GM18520 (cell line): ENCODE results near the gene MATCAP1.

Experiments
- ATAC-seq: cut with Tn5 transposase; IDR thresholded peaks from one replicate; pipeline ENCODE4 v1.9.1; 2021; ENCODE audit not compliant: unreplicated experiment

The MATCAP1 gene

GRCh38 chr16:67144943-67145342, 38.8 kb downstream of the MATCAP1 start:
- no peak for ATAC-seq

DNA sequence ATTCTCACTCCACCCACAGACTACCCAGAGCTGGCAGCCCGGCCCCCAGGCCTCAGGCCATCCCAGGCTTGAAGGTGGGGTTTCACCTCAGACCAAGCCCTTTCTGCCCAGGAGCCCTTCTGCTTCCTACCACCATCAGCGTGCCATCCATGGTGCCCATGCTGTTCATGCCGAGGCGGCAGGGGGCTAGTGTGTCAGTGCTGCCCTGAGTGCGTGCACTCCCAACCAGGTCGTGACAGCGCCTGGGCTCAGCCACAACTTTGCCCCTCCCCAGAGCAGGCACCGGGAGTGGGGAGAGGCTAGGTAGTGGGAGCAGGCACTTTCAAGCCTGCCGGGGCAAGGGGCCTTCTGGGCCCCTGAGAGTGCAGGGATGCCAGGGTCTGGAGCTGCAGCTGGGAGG, 41.4 kb downstream of the MATCAP1 start:
- no peak for ATAC-seq

GRCh38 chr16:67141391-67141790, 42.4 kb downstream of the MATCAP1 start:
- ATAC-seq: no peak

DNA sequence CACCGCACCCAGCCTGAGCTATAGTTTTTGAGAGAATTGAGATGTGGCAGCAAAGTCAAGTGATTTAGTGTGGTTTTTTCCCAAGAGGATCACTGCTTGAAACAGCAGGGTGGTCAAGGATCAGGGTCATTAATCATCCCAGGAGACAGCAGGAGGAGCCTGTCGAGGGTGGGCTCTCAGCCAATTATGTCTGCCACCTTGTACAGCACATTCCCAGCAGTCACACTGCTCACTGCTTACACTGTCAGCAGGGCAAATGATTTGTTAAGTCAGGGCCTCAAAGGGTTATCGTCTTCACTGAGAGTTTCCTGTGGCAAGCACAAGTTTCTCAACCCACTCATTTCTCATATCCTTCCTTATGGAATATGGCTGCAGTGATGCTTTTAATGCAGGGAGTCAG, 46.2 kb downstream of the MATCAP1 start:
- ATAC-seq: no peak

DNA sequence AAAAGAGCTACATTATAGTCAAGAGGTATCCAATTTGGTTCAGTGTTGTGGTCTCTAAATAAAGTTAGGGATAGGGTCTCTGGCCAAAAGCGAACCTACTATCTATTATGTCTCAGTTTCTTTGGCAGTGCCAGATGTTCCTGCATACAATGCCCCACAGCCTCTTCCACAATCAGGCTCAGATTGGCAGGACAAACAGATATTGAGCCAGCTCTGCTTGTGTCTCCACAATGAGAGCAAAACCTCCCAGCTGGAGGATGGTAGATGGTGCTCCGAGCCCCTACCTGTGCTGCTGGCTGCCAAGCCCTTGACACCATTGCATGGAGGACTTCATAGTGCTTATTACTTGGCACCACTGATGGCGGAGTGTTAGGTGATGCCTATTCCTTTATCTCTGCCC, 54.3 kb downstream of the MATCAP1 start:
- ATAC-seq: no peak

DNA sequence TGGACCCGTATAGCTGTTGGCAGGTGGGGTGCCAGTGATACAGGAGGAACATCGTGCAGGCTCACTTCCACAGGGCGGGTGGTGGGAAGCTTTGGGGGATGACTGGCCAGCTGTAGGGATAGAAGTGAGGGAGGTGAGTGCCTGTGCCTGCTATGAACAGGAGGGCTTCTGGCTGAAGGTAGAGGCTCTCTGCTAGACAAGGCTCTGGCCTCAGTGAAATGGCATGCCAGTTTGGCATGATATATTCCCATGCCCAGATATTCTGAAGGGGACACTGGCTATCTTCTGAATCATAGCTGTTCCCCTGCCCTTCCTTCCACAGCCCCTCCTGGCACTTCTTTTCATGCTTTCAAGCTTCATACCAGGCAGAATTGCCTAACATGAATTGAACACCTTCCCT, 54.9 kb downstream of the MATCAP1 start:
- ATAC-seq: no peak

DNA sequence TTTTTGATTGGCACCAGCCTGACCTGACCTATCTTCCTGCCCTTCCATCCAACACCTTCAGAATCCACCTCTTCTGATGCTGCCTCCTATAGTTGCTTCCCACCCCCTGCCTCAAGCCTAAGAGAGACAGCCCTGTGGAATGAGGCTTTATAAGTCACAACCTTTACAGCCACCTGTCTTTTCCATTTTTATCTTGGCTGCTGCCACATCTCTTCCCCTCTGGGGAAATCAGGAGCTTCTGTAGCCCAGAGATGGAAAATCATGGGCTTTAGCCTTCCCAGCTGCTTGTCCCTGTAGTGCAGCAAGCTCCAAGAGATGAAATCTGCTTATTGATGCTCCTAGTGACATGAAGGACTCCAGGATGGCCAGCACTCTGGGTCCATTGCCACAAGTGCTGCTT, 55.3 kb downstream of the MATCAP1 start:
- no peak for ATAC-seq
